Measurements from ENCODE around the gene PTGER1.
"Not testable (repeated sequence)": the region's sequence is repeated elsewhere in the genome, so short reads cannot be mapped to it uniquely, and the experiment has no call there.

The PTGER1 gene

GRCh38 chr19:14514215-14514863, 39.2 kb upstream of the PTGER1 start:
- H3K4me1 ChIP-seq (ENCODE audit: control insufficient read depth, insufficient read depth, low read length): peaks cover 34% of the 10 kb centered on the region
- no peaks in the 10 kb centered on the region for H3K27me3 ChIP-seq (ENCODE audit: control insufficient read depth in 1 of 2, insufficient read depth in 2 of 2, low read length in 2 of 2)
- H3K36me3 ChIP-seq (ENCODE audit: control insufficient read depth in 2 of 2, insufficient read depth in 2 of 2, low read length in 2 of 2): peaks cover 20 to 27% of the 10 kb centered on the region in 2 donors
- H3K4me3 ChIP-seq (ENCODE audit: low read length in 2 of 2): no peak overlapping the region
- H3K9me3 ChIP-seq (ENCODE audit: control insufficient read depth in 2 of 2, low read length in 2 of 2): no peaks in the 10 kb centered on the region
- no peak overlapping the region for H3K9ac ChIP-seq (ENCODE audit: low read length in 2 of 2)
- no peak overlapping the region for H3K27ac ChIP-seq (ENCODE audit: low read length)

GRCh38 chr19:14512406-14512961, 37.3 kb upstream of the PTGER1 start:
- Histone ChIP-seq H3K9ac (ENCODE audit: low read length in 2 of 2) (no peak overlapping the region), H3K4me3 (ENCODE audit: low read length in 2 of 2) (no peak overlapping the region), H3K27me3 (ENCODE audit: control insufficient read depth in 1 of 2, insufficient read depth in 2 of 2, low read length in 2 of 2) (no peaks in the 10 kb centered on the region), H3K4me1 (ENCODE audit: control insufficient read depth, insufficient read depth, low read length) (peaks cover 30% of the 10 kb centered on the region), H3K27ac (ENCODE audit: low read length) (no peak overlapping the region), H3K9me3 (ENCODE audit: control insufficient read depth in 2 of 2, low read length in 2 of 2) (no peaks in the 10 kb centered on the region), H3K36me3 (ENCODE audit: control insufficient read depth in 2 of 2, insufficient read depth in 2 of 2, low read length in 2 of 2) (peaks cover 20 to 27% of the 10 kb centered on the region in 2 donors)

- no peak overlapping the region for H3K27ac ChIP-seq (ENCODE audit: low read length)
- no peak overlapping the region for H3K4me3 ChIP-seq (ENCODE audit: low read length in 2 of 2)
- H3K9ac ChIP-seq (ENCODE audit: low read length in 2 of 2): no peak overlapping the region
- peaks cover 17 to 24% of the 10 kb centered on the region in 2 donors for H3K36me3 ChIP-seq (ENCODE audit: control insufficient read depth in 2 of 2, insufficient read depth in 2 of 2, low read length in 2 of 2)
- H3K4me1 ChIP-seq (ENCODE audit: control insufficient read depth, insufficient read depth, low read length): peaks cover 18% of the 10 kb centered on the region
- no peaks in the 10 kb centered on the region for H3K9me3 ChIP-seq (ENCODE audit: control insufficient read depth in 2 of 2, low read length in 2 of 2)
- no peaks in the 10 kb centered on the region for H3K27me3 ChIP-seq (ENCODE audit: control insufficient read depth in 1 of 2, insufficient read depth in 2 of 2, low read length in 2 of 2)
These were observed 36.1 kb upstream of the PTGER1 start for GRCh38 chr19:14511229-14511593.

GRCh38 chr19:14510311-14511228, 35.4 kb upstream of the PTGER1 start:
- Histone ChIP-seq H3K27me3 (ENCODE audit: control insufficient read depth in 1 of 2, insufficient read depth in 2 of 2, low read length in 2 of 2) (no peaks in the 10 kb centered on the region), H3K27ac (ENCODE audit: low read length) (no peak overlapping the region), H3K4me3 (ENCODE audit: low read length in 2 of 2) (no peak overlapping the region), H3K4me1 (ENCODE audit: control insufficient read depth, insufficient read depth, low read length) (peaks cover 12% of the 10 kb centered on the region), H3K9ac (ENCODE audit: low read length in 2 of 2) (no peak overlapping the region), H3K9me3 (ENCODE audit: control insufficient read depth in 2 of 2, low read length in 2 of 2) (no peaks in the 10 kb centered on the region), H3K36me3 (ENCODE audit: control insufficient read depth in 2 of 2, insufficient read depth in 2 of 2, low read length in 2 of 2) (peaks cover 12 to 18% of the 10 kb centered on the region in 2 donors)

GRCh38 chr19:14507704-14508542, 32.8 kb upstream of the PTGER1 start:
- peaks cover 0 to 2% of the 10 kb centered on the region in 2 donors for H3K27me3 ChIP-seq (ENCODE audit: control insufficient read depth in 1 of 2, insufficient read depth in 2 of 2, low read length in 2 of 2)
- H3K4me1 ChIP-seq (ENCODE audit: control insufficient read depth, insufficient read depth, low read length): no peaks in the 10 kb centered on the region
- H3K27ac ChIP-seq (ENCODE audit: low read length): no peak overlapping the region
- no peaks in the 10 kb centered on the region for H3K9me3 ChIP-seq (ENCODE audit: control insufficient read depth in 2 of 2, low read length in 2 of 2)
- no peak overlapping the region for H3K9ac ChIP-seq (ENCODE audit: low read length in 2 of 2)
- H3K4me3 ChIP-seq (ENCODE audit: low read length in 2 of 2): no peak overlapping the region
- peaks cover 0 to 2% of the 10 kb centered on the region in 2 donors for H3K36me3 ChIP-seq (ENCODE audit: control insufficient read depth in 2 of 2, insufficient read depth in 2 of 2, low read length in 2 of 2)

GRCh38 chr19:14505488-14506239, 30.5 kb upstream of the PTGER1 start:
- no peak overlapping the region for H3K9ac ChIP-seq (ENCODE audit: low read length in 2 of 2)
- no peaks in the 10 kb centered on the region for H3K9me3 ChIP-seq (ENCODE audit: control insufficient read depth in 2 of 2, low read length in 2 of 2)
- no peak overlapping the region for H3K4me3 ChIP-seq (ENCODE audit: low read length in 2 of 2)
- peaks cover 0 to 2% of the 10 kb centered on the region in 2 donors for H3K27me3 ChIP-seq (ENCODE audit: control insufficient read depth in 1 of 2, insufficient read depth in 2 of 2, low read length in 2 of 2)
- H3K36me3 ChIP-seq (ENCODE audit: control insufficient read depth in 2 of 2, insufficient read depth in 2 of 2, low read length in 2 of 2): no peaks in the 10 kb centered on the region
- H3K4me1 ChIP-seq (ENCODE audit: control insufficient read depth, insufficient read depth, low read length): no peaks in the 10 kb centered on the region
- H3K27ac ChIP-seq (ENCODE audit: low read length): no peak overlapping the region

- H3K4me3 ChIP-seq (ENCODE audit: low read length in 2 of 2); H3K9me3 ChIP-seq (ENCODE audit: control insufficient read depth in 2 of 2, low read length in 2 of 2); H3K27me3 ChIP-seq (ENCODE audit: control insufficient read depth in 1 of 2, insufficient read depth in 2 of 2, low read length in 2 of 2); H3K9ac ChIP-seq (ENCODE audit: low read length in 2 of 2); H3K36me3 ChIP-seq (ENCODE audit: control insufficient read depth in 2 of 2, insufficient read depth in 2 of 2, low read length in 2 of 2); H3K4me1 ChIP-seq (ENCODE audit: control insufficient read depth, insufficient read depth, low read length); H3K27ac ChIP-seq (ENCODE audit: low read length): not testable (repeated sequence)
These were observed 29.4 kb upstream of the PTGER1 start for GRCh38 chr19:14504575-14504974.

- Histone ChIP-seq H3K4me1 (ENCODE audit: control insufficient read depth, insufficient read depth, low read length) (no peaks in the 10 kb centered on the region), H3K27me3 (ENCODE audit: control insufficient read depth in 1 of 2, insufficient read depth in 2 of 2, low read length in 2 of 2) (peaks cover 0 to 2% of the 10 kb centered on the region in 2 donors), H3K4me3 (ENCODE audit: low read length in 2 of 2) (no peak overlapping the region), H3K27ac (ENCODE audit: low read length) (no peak overlapping the region), H3K9ac (ENCODE audit: low read length in 2 of 2) (no peak overlapping the region), H3K36me3 (ENCODE audit: control insufficient read depth in 2 of 2, insufficient read depth in 2 of 2, low read length in 2 of 2) (no peaks in the 10 kb centered on the region), H3K9me3 (ENCODE audit: control insufficient read depth in 2 of 2, low read length in 2 of 2) (no peaks in the 10 kb centered on the region)
These were observed 28.1 kb upstream of the PTGER1 start for GRCh38 chr19:14503285-14503684.

GRCh38 chr19:14502334-14503092, 27.4 kb upstream of the PTGER1 start:
- Histone ChIP-seq H3K4me1 (ENCODE audit: control insufficient read depth, insufficient read depth, low read length) (no peaks in the 10 kb centered on the region), H3K27me3 (ENCODE audit: control insufficient read depth in 1 of 2, insufficient read depth in 2 of 2, low read length in 2 of 2) (peaks cover 0 to 2% of the 10 kb centered on the region in 2 donors), H3K27ac (ENCODE audit: low read length) (no peak overlapping the region), H3K36me3 (ENCODE audit: control insufficient read depth in 2 of 2, insufficient read depth in 2 of 2, low read length in 2 of 2) (no peaks in the 10 kb centered on the region), H3K9ac (ENCODE audit: low read length in 2 of 2) (no peak overlapping the region), H3K9me3 (ENCODE audit: control insufficient read depth in 2 of 2, low read length in 2 of 2) (no peaks in the 10 kb centered on the region), H3K4me3 (ENCODE audit: low read length in 2 of 2) (no peak overlapping the region)

Data from stomach smooth muscle (tissue), 2 donors.